RWPE2 (cell line): ENCODE measurements around the gene TOMM70.

Experiments used
- ATAC-seq: fragments of 200-7000 bp; cut with Tn5 transposase; 3 replicates; pipeline ENCODE4 v1.9.1; 2021; ENCODE audit warnings: low read depth
- DNase-seq: peaks from one replicate; pipeline ENCODE4 v3.0.0-alpha.2; 2020; ENCODE audit warnings: low spot score
- H3K27ac ChIP-seq: fragments of 450-650 bp; 2 replicates; pipeline ENCODE4 v1.5.1; 2017; ENCODE audit warnings: mild to moderate bottlenecking; ENCODE audit not compliant: poor library complexity, severe bottlenecking
- H3K27me3 ChIP-seq: fragments of 250-450 bp; sonication (Bioruptor Pico); 2 replicates; pipeline ENCODE4 v1.5.1; 2021; ENCODE audit warnings: mild to moderate bottlenecking, moderate library complexity; ENCODE audit not compliant: insufficient read depth, poor library complexity, severe bottlenecking
- H3K36me3 ChIP-seq: fragments of 250-450 bp; sonication (Bioruptor Pico); 2 replicates; pipeline ENCODE4 v1.5.1; 2020; ENCODE audit warnings: low read depth, mild to moderate bottlenecking, moderate library complexity
- H3K4me1 ChIP-seq: fragments of 250-450 bp; sonication (Bioruptor Pico); 2 replicates; pipeline ENCODE4 v1.5.1; 2021; ENCODE audit warnings: mild to moderate bottlenecking, moderate library complexity; ENCODE audit not compliant: insufficient read depth, poor library complexity, severe bottlenecking
- H3K4me3 ChIP-seq: fragments of 250-450 bp; sonication (Bioruptor Pico); 2 replicates; pipeline ENCODE4 v1.5.1; 2021; ENCODE audit warnings: mild to moderate bottlenecking, moderate library complexity; ENCODE audit not compliant: severe bottlenecking
- H3K9me3 ChIP-seq: fragments of 250-450 bp; sonication (Bioruptor Pico); 2 replicates; pipeline ENCODE4 v1.5.1; 2021; ENCODE audit warnings: mild to moderate bottlenecking, moderate library complexity; ENCODE audit not compliant: severe bottlenecking
- CTCF ChIP-seq: fragments of 450-650 bp; IDR thresholded peaks from one replicate; pipeline ENCODE4 v1.5.1; 2017; ENCODE audit warnings: mild to moderate bottlenecking, moderate library complexity; ENCODE audit not compliant: poor library complexity, severe bottlenecking

TOMM70 gene

GRCh38 chr3:100360757-100361496, 40.0 kb downstream of the TOMM70 start:
- Histone ChIP-seq H3K27me3 (no peaks in the 10 kb centered on the region), H3K9me3 (no peaks in the 10 kb centered on the region), H3K27ac (no peak overlapping the region), H3K36me3 (peaks cover 58% of the 10 kb centered on the region), H3K4me3 (no peak overlapping the region), H3K4me1 (no peaks in the 10 kb centered on the region)
- no peak for ATAC-seq
- no peak for TF ChIP-seq CTCF
- DNase-seq = no peak

- Histone ChIP-seq H3K9me3 (no peaks in the 10 kb centered on the region), H3K4me1 (no peaks in the 10 kb centered on the region), H3K4me3 (no peak overlapping the region), H3K27ac (no peak overlapping the region), H3K36me3 (peaks cover 60% of the 10 kb centered on the region), H3K27me3 (no peaks in the 10 kb centered on the region)
- no peak for TF ChIP-seq CTCF
- DNase-seq = no peak
- no peak for ATAC-seq
These were observed 41.9 kb downstream of the TOMM70 start for GRCh38 chr3:100359035-100359434.

- no peaks in the 10 kb centered on the region for H3K4me1 ChIP-seq
- ATAC-seq (no peak), DNase-seq (no peak)
- H3K27ac ChIP-seq = no peak overlapping the region
- no peak for TF ChIP-seq CTCF
- H3K9me3 ChIP-seq = no peaks in the 10 kb centered on the region
- H3K4me3 ChIP-seq = no peak overlapping the region
- H3K27me3 ChIP-seq = no peaks in the 10 kb centered on the region
- peaks cover 56% of the 10 kb centered on the region for H3K36me3 ChIP-seq
These were observed 42.5 kb downstream of the TOMM70 start for GRCh38 chr3:100358413-100358812.

GRCh38 chr3:100354850-100355249, 46.0 kb downstream of the TOMM70 start:
- H3K4me1 ChIP-seq = no peaks in the 10 kb centered on the region
- peaks cover 71% of the 10 kb centered on the region for H3K36me3 ChIP-seq
- no peak for ATAC-seq
- H3K4me3 ChIP-seq = no peak overlapping the region
- no peaks in the 10 kb centered on the region for H3K27me3 ChIP-seq
- no peak overlapping the region for H3K27ac ChIP-seq
- DNase-seq = no peak
- no peaks in the 10 kb centered on the region for H3K9me3 ChIP-seq
- no peak for TF ChIP-seq CTCF
